ENCODE data around the gene DMC1. TPM values are rescaled to one million over a fixed set of nuclear protein-coding genes. Genes with fewer than 3 reads are reported as not detected.
"Not testable (repeated sequence)": the region's sequence is repeated elsewhere in the genome, so short reads cannot be mapped to it uniquely, and the experiment has no call there.

Gene DMC1
- polyA plus RNA-seq, 10 donors, result 3.5 to 9.7 (median 5.4) TPM

DNA sequence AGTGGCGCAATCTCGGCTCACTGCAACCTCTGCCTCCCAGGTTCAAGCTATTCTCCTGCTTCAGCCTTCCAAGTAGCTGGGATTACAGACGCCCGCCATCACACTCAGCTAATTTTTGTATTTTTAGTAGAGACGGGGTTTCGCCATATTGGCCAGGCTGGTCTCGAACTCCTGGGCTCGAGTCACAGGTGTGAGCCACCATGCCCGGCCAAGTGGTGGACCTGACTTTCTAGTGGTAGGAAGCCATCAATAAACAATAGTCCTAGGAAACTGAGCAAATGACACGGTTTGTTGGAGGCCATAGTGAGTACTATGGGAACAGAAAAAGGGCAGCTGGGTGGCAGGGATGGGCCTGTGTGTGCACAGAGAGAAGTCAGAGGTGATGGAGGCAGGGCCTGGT is 99.8 kb downstream of the DMC1 start:
- DNase-seq, result not testable (repeated sequence)

DNA sequence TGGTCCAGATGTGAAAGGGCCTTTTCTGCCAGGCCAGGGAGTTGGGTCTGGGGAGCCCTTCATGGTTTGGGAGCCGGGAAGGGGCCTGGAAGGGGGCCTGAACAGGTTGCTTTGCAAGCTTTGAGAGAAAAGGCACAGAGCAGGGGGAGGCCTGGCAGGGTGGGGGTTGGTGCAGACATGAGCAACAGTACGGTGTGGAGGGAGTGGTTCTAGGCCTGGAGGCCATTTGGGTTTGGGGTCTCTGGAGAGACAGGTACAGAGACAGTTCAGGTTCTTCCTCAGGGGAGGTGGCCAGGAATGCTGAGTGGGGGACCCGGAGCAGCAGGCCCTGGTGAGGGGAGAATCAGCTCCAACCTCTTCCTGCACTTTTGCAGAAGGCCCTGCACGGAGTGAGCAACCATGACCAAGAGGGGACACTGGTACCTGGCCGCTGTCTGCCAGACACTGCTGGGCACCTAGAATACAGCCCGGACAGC is 100.6 kb downstream of the DMC1 start:
- DNase-seq, result peak in 1 of 3 donors; percentile 16

Other genes starting within 250 kb of the DMC1 start
- gene KCNJ4, start 115.0 kb downstream of the DMC1 start, polyA plus RNA-seq (ENCODE audit: insufficient read length in 10 of 10), result under 1 TPM in 9 of 10 donors, not detected in 1; 0.12 to 0.58 (median 0.23) TPM
- 10 to 100 TPM; 24.8 to 43.4 (median 37.7) TPM for gene KDELR3, start 102.1 kb downstream of the DMC1 start, polyA plus RNA-seq (ENCODE audit: insufficient read length in 10 of 10)
- 100 to 1,000 TPM; 253 to 478 (median 350) TPM for gene DDX17, start 63.9 kb downstream of the DMC1 start, polyA plus RNA-seq (ENCODE audit: insufficient read length in 10 of 10)
- gene FAM227A, start 86.2 kb upstream of the DMC1 start, polyA plus RNA-seq (ENCODE audit: insufficient read length in 10 of 10), result 1 to 10 TPM in 6 of 10 donors, under 1 TPM in 4; 0.38 to 1.5 (median 1.0) TPM
- gene CBY1, start 86.5 kb upstream of the DMC1 start, polyA plus RNA-seq (ENCODE audit: insufficient read length in 10 of 10), result 10 to 100 TPM; 32.3 to 41.2 (median 34.7) TPM
- gene TOMM22, start 111.8 kb upstream of the DMC1 start, polyA plus RNA-seq (ENCODE audit: insufficient read length in 10 of 10), result 10 to 100 TPM; 71.2 to 90.2 (median 79.8) TPM
- gene JOSD1, start 130.8 kb upstream of the DMC1 start, polyA plus RNA-seq (ENCODE audit: insufficient read length in 10 of 10), result 10 to 100 TPM; 31.9 to 42.5 (median 37.8) TPM
- 10 to 100 TPM; 26.8 to 37.6 (median 32.9) TPM for gene GTPBP1, start 135.8 kb upstream of the DMC1 start, polyA plus RNA-seq (ENCODE audit: insufficient read length in 10 of 10)
- gene SUN2, start 185.8 kb upstream of the DMC1 start, polyA plus RNA-seq (ENCODE audit: insufficient read length in 10 of 10), result 10 to 100 TPM; 36.5 to 60.6 (median 49.0) TPM
- gene DNAL4, start 224.0 kb upstream of the DMC1 start, polyA plus RNA-seq (ENCODE audit: insufficient read length in 10 of 10), result 10 to 100 TPM in 8 of 10 donors, 1 to 10 TPM in 2; 8.6 to 18.1 (median 11.9) TPM